Neutrophil (primary cell): Measurements from ENCODE around the gene FGD3.

Source experiments
- H3K27ac ChIP-seq: fragments of 200-600 bp; sonication (generic); 2 replicates; pipeline ENCODE4 v1.5.1; 2016; ENCODE audit warnings: mild to moderate bottlenecking, moderate library complexity
- H3K27me3 ChIP-seq: fragments of 200-600 bp; sonication (generic); 2 replicates; pipeline ENCODE4 v1.6.0; 2016; ENCODE audit warnings: mild to moderate bottlenecking
- H3K36me3 ChIP-seq: fragments of 200-600 bp; sonication (generic); 2 replicates; pipeline ENCODE4 v1.5.1; 2017
- H3K4me1 ChIP-seq, 2 experiments: fragments of 200-600 bp in 1 of 2; sonication (generic) in 1 of 2; 1 replicate in 1 of 2; 2 replicates in 1 of 2; pipeline versions ENCODE4 v1.5.1 to v1.6.1; 2013 to 2016; ENCODE audit warnings: low read depth in 1 of 2, low read length in 1 of 2, mild to moderate bottlenecking in 1 of 2, moderate library complexity in 1 of 2; ENCODE audit not compliant: control insufficient read depth in 1 of 2, insufficient read depth in 1 of 2
- H3K4me3 ChIP-seq, 2 experiments: fragments of 200-600 bp in 1 of 2; sonication (generic) in 1 of 2; 1 replicate in 1 of 2; 2 replicates in 1 of 2; pipeline ENCODE4 v1.5.1; 2013 to 2016; ENCODE audit warnings: low read depth in 1 of 2, low read length in 1 of 2, mild to moderate bottlenecking in 1 of 2, moderate library complexity in 1 of 2
- H3K9me3 ChIP-seq: fragments of 200-600 bp; sonication (generic); 2 replicates; pipeline ENCODE4 v1.5.1; 2016
- TF ChIP-seq, protein P1 (sequence below): fragments of 200-600 bp; sonication (generic); IDR thresholded peaks from 2 replicates; pipeline ENCODE4 v1.5.1; 2016; ENCODE audit warnings: antibody characterized with exemption

Gene FGD3

DNA sequence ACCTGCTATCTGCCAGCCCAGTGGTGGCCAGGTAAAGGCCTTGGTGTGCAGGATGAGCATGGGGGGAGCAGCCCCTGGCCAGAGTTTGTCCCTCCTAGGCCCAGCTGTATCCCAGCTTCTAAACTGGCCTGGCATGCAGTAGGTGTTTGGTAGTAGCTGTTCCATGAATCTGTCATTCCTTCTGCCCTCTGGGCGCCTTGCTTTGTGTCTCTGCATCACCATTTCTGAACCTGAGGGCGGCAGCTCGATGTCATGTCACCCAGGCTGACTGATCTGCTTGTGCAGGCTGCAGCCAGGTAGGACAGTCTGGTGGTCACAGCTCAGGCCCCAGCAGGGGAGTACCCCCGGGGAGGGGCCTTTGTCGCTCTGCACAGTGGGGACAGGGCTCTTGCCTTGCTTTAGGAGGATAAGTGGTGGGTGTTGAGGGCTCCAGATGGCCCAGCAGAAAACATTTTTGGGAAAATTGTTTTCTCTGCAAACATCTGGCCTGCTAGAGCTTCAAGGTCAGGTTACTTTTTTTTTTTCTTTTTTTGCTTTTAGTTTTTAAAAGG is 106.5 kb downstream of the FGD3 start:
- H3K9me3 ChIP-seq = no peaks in the 10 kb centered on the region
- no peaks in the 10 kb centered on the region for H3K27me3 ChIP-seq

DNA sequence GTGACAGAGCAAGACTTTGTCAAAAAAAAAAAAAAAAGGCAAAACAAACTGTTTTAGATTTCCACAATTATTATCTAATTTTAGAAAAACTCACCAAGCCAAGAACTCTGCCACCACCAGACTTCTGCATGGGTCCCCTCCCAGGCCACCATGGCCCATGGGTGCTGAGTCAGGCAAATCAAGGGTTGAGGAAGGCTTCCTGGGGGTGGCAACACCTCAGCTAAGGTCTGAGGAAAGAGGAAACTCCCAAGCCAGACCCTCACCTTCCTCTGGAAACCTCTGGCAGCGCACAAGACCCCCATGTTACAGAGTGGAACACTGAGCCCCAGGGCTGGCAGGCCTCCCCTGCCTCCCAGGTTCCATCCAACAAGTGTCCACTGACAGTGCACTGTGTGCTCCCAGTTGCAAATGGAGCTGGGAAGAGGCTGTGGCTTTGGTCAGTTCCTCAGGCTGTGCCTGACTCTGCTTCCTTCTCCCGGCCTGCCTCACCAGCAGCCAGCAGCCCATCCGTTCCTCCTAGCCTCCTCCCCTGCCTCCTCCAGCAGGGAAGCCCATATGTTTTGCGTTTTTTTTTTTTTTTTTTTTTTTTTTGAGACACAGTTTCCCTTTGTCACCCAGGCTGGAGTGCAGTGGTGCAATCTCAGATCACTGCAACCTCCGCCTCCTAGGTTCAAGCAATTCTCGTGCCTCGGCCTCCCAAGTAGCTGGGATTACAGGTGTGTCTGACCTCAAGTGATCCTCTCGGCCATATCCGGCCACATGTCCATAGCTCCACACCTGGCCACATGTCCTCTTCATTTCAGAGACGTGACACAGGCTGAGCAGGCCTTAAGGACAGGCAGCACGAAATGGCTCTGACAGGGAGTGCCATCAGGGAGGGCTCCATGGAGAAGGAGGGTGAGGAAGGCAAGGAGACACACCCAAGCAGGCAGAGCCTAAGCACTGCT is 107.7 kb downstream of the FGD3 start:
- H3K9me3 ChIP-seq = no peaks in the 10 kb centered on the region
- H3K4me3 ChIP-seq = no peak overlapping the region
- TF ChIP-seq, protein P1, sequence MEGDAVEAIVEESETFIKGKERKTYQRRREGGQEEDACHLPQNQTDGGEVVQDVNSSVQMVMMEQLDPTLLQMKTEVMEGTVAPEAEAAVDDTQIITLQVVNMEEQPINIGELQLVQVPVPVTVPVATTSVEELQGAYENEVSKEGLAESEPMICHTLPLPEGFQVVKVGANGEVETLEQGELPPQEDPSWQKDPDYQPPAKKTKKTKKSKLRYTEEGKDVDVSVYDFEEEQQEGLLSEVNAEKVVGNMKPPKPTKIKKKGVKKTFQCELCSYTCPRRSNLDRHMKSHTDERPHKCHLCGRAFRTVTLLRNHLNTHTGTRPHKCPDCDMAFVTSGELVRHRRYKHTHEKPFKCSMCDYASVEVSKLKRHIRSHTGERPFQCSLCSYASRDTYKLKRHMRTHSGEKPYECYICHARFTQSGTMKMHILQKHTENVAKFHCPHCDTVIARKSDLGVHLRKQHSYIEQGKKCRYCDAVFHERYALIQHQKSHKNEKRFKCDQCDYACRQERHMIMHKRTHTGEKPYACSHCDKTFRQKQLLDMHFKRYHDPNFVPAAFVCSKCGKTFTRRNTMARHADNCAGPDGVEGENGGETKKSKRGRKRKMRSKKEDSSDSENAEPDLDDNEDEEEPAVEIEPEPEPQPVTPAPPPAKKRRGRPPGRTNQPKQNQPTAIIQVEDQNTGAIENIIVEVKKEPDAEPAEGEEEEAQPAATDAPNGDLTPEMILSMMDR = no peak
- H3K36me3 ChIP-seq = no peaks in the 10 kb centered on the region
- H3K27ac ChIP-seq = peak overlapping the region; percentile 73
- H3K27me3 ChIP-seq = no peaks in the 10 kb centered on the region
- peaks cover 69 to 74% of the 10 kb centered on the region in 2 experiments for H3K4me1 ChIP-seq

More for the DNA sequence above, 106.5 kb downstream of the FGD3 start:
- TF ChIP-seq, protein P1 = no peak
- H3K4me1 ChIP-seq = peaks cover 68 to 77% of the 10 kb centered on the region in 2 experiments
- no peak overlapping the region for H3K4me3 ChIP-seq
- peak overlapping the region; percentile 73 for H3K27ac ChIP-seq
- H3K36me3 ChIP-seq = no peaks in the 10 kb centered on the region

DNA sequence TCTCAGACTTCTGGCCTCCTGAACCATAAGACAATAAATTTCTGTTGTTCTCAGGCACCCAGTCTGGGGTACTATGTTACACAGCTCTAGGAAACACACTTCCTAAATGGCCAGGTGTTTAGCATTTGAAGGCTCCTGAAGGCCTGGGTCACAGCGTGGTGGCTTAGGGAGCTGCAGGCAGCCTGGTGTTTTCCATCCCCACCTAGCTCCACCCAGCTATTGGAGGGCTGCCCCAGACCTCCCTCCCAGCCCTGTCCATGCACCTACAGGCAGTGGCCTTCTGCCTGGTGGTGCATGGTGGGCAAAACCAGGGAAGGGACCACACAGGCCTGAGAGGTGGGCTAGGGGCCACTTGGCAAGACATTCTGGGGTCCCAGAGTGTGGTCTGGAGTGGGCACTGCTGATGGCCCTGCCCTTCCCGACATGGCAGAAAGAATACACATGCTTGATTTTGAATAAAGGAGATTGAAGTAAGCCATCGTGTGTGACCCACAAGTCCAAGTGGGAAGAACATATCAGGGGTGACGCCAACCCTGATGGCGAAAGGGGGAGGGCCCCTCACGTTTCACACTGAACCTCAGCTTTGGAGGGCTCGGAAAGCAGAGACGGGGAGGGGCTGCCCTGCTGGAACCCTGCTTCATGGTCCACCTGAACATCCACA is 109.8 kb downstream of the FGD3 start:
- Histone ChIP-seq H3K4me1 (peaks cover 89 to 90% of the 10 kb centered on the region in 2 experiments), H3K27me3 (no peaks in the 10 kb centered on the region), H3K27ac (peak overlapping the region; percentile 93), H3K9me3 (no peaks in the 10 kb centered on the region), H3K4me3 (no peak overlapping the region), H3K36me3 (no peaks in the 10 kb centered on the region)
- TF ChIP-seq, protein P1 = no peak

DNA sequence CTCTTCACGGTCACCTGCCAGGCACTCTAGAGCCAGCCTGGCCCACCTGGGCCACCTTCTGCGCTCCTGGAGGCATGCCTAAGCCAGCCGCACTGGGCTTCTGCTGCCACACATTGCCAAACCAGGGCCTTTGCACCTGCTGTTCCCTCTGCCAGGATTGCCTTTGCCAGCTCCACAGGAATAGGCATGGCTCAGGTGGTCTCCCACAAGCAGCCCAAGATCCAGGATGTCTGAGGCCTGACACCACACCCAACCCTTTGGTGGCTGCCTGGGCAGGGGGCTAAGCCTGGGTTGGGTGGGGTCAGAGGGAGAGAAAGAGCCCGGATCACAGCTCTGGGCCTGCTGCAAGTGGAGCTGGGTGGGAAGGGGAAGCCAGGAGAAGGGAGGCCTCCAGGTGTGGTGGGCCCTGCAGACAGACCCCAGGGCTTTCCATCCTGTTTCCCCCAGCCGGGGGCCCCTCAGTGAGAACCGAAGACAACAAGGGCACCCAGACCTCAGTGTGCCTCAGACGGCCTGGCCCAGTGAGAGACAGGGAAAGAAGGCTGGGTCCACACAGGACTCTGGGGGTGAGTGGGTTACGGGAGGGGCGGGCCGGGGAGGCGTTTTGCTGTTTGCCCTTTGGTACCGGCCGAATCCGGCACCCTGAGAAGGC is 110.5 kb downstream of the FGD3 start:
- Histone ChIP-seq H3K9me3 (no peaks in the 10 kb centered on the region), H3K4me3 (peak overlapping the region; percentile 83 to 86), H3K4me1 (peaks cover 89 to 97% of the 10 kb centered on the region in 2 experiments), H3K27me3 (no peaks in the 10 kb centered on the region), H3K27ac (peak overlapping the region; percentile 93), H3K36me3 (no peaks in the 10 kb centered on the region)
- TF ChIP-seq, protein P1 = no peak

DNA sequence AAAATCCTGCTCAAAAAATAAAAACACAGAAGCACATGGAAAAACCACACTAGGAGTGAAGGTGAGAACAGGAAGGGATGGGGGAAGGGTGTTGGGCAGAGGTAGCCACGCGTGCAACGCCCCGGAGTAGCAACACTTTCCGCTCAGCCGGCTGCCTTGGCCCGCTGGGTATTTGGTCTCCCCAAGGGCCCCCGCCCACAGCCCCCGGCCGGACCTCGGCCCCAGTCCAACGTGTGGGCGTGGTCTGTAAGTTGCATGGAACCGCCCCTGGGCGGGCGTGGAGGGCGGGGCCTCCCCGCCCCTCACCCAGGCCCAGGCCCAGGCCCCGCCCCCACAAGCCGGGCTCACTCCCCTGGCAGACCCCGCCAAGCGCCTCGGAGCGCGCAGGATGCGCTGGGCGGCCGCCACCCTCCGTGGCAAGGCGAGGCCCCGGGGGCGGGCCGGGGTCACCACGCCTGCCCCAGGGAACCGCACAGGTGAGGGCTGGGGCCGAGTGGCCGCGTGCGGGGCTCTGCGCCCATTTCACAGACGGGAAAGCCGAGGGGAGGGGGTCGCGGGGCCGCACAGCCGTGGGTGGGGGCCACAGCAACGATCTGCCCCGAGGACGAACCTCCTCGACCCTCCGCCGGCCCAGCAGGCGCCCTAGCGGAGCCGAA is 111.2 kb downstream of the FGD3 start, which contains the start of gene SUSD3:
Gene SUSD3, plus strand, starts transcription at position 347 of the 656 bp plus-strand sequence. Its CDS starts 42 bp downstream, at position 389.
- H3K9me3 ChIP-seq = no peaks in the 10 kb centered on the region
- H3K27ac ChIP-seq = peak within 1 kb of the TSS; percentile 93
- H3K27me3 ChIP-seq = no peaks in the 10 kb centered on the region
- no peaks in the 10 kb centered on the region for H3K36me3 ChIP-seq
- H3K4me3 ChIP-seq = peak within 1 kb of the TSS; percentile 83 to 86
- TF ChIP-seq, protein P1 = no peak
- H3K4me1 ChIP-seq = peaks cover 89 to 98% of the 10 kb centered on the region in 2 experiments
